Measurements from ENCODE around the gene CAMK2D. TPM values are rescaled to one million over a fixed set of nuclear protein-coding genes. Genes with fewer than 3 reads are reported as not detected.

Gene CAMK2D
- total and polyA plus RNA-seq, 10 donors = 5.9 to 44.2 (median 33.3) TPM

DNA sequence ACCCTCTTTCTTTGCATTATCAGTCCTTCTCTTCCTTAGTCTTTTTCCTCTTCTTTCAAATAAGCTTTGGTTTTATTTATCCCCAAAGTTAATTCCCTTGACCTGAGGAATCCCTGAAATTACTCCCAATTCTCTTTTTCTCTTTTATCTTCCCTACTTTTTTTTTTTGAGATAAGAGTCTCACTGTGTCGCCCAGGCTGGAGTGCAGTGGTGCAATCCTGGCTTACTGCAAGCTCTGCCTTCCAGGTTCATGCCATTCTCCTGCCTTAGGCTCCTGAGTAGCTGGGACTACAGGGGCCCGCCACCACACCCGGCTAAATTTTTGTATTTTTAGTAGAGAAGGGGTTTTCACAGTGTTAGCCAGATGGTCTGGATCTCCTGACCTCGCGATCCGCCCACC is 17.8 kb downstream of the CAMK2D start:
- WGBS, 5 donors = 83 to 96% (median 94%) methylated on average over 6 of the region's 6 CpGs
- DNase-seq = no peak
- TF ChIP-seq POLR2A (IDR thresholded peaks at IDR 0.05) = no peak
- TF ChIP-seq, protein P1, sequence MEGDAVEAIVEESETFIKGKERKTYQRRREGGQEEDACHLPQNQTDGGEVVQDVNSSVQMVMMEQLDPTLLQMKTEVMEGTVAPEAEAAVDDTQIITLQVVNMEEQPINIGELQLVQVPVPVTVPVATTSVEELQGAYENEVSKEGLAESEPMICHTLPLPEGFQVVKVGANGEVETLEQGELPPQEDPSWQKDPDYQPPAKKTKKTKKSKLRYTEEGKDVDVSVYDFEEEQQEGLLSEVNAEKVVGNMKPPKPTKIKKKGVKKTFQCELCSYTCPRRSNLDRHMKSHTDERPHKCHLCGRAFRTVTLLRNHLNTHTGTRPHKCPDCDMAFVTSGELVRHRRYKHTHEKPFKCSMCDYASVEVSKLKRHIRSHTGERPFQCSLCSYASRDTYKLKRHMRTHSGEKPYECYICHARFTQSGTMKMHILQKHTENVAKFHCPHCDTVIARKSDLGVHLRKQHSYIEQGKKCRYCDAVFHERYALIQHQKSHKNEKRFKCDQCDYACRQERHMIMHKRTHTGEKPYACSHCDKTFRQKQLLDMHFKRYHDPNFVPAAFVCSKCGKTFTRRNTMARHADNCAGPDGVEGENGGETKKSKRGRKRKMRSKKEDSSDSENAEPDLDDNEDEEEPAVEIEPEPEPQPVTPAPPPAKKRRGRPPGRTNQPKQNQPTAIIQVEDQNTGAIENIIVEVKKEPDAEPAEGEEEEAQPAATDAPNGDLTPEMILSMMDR (IDR thresholded peaks at IDR 0.05 in 8 of 11, conservative IDR thresholded peaks at IDR 0.05 in 3 of 11) = no peak
- TF ChIP-seq POLR2AphosphoS5 (IDR thresholded peaks at IDR 0.05) = no peak
- intact Hi-C loops (cut with DNase I; ENCODE audit: low total_unique reads) = no loop called here
- no peaks in the 10 kb centered on the region for H3K9me3 ChIP-seq
- no peak overlapping the region for H3K27ac ChIP-seq
- H3K27me3 ChIP-seq (replicated peaks in 1 of 7) = no peaks in the 10 kb centered on the region
- H3K4me1 ChIP-seq = peaks cover 10 to 27% (median 13%) of the 10 kb centered on the region in 6 donors
- H3K4me3 ChIP-seq = no peak overlapping the region
- H3K36me3 ChIP-seq = no peaks in the 10 kb centered on the region

- Histone ChIP-seq H3K9me3 (no peaks in the 10 kb centered on the region), H3K27me3 (replicated peaks in 1 of 7) (no peaks in the 10 kb centered on the region), H3K36me3 (no peaks in the 10 kb centered on the region), H3K27ac (no peak overlapping the region), H3K4me1 (peaks cover 14 to 37% (median 20%) of the 10 kb centered on the region in 6 donors), H3K4me3 (no peak overlapping the region)
- DNase-seq = no peak
- intact Hi-C loops (cut with DNase I; ENCODE audit: low total_unique reads) = no loop called here
- TF ChIP-seq, protein P1 (IDR thresholded peaks at IDR 0.05 in 8 of 11, conservative IDR thresholded peaks at IDR 0.05 in 3 of 11) = no peak
- TF ChIP-seq POLR2A (IDR thresholded peaks at IDR 0.05) (no peak), POLR2AphosphoS5 (IDR thresholded peaks at IDR 0.05) (no peak)
- WGBS, 5 donors = 86 to 94% (median 91%) methylated on average over 2 of the region's 2 CpGs
Observed at GRCh38 chr4:113742643-113743042, 18.9 kb downstream of the CAMK2D start.

DNA sequence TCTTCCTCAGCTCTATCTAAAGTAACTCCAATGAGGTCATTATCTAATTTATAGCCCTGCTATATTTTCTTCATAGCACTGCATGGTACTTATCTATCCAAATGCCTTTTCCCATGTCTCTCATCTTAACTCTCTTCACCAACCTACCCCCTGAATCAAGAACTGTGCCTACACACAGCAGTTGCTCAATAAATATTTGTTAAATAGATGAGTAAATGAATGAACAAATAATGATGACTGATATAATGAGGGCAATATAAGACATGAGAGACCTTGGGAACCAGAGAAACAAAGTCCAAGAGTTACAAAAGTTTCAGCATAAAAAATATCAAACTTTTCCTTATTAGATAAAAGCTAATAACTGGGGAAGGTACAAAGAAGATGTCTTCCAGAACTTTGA is 19.6 kb downstream of the CAMK2D start:
- Histone ChIP-seq H3K36me3 (no peaks in the 10 kb centered on the region), H3K9me3 (no peaks in the 10 kb centered on the region), H3K4me1 (peaks cover 14 to 44% (median 21%) of the 10 kb centered on the region in 6 donors), H3K4me3 (no peak overlapping the region), H3K27me3 (replicated peaks in 1 of 7) (no peaks in the 10 kb centered on the region), H3K27ac (no peak overlapping the region)
- no peak for DNase-seq
- intact Hi-C loops (cut with DNase I; ENCODE audit: low total_unique reads) = no loop called here
- TF ChIP-seq POLR2A (IDR thresholded peaks at IDR 0.05) (no peak), POLR2AphosphoS5 (IDR thresholded peaks at IDR 0.05) (no peak)
- TF ChIP-seq, protein P1 (IDR thresholded peaks at IDR 0.05 in 8 of 11, conservative IDR thresholded peaks at IDR 0.05 in 3 of 11) = no peak

- H3K4me1 ChIP-seq = peaks cover 14 to 48% (median 21%) of the 10 kb centered on the region in 6 donors
- H3K27me3 ChIP-seq (replicated peaks in 1 of 7) = no peaks in the 10 kb centered on the region
- no peak overlapping the region for H3K27ac ChIP-seq
- H3K4me3 ChIP-seq = no peak overlapping the region
- no peaks in the 10 kb centered on the region for H3K36me3 ChIP-seq
- no peak for DNase-seq
- 76 to 87% (median 81%) methylated on average over 2 of the region's 2 CpGs for WGBS, 5 donors
- TF ChIP-seq, protein P1 (IDR thresholded peaks at IDR 0.05 in 8 of 11, conservative IDR thresholded peaks at IDR 0.05 in 3 of 11) = no peak
- TF ChIP-seq POLR2A (IDR thresholded peaks at IDR 0.05) (no peak), POLR2AphosphoS5 (IDR thresholded peaks at IDR 0.05) (no peak)
- intact Hi-C loops (cut with DNase I; ENCODE audit: low total_unique reads) = no loop called here
- H3K9me3 ChIP-seq = no peaks in the 10 kb centered on the region
Observed at GRCh38 chr4:113740857-113741379, 20.6 kb downstream of the CAMK2D start.
